Inflammatory macrophage treated with lipopolysaccharide for 1 hour (primary cell): ENCODE results near the gene PTPRN2.
"Not testable (repeated sequence)": the region's sequence is repeated elsewhere in the genome, so short reads cannot be mapped to it uniquely, and the experiment has no call there.

Source experiments
- DNase-seq, 2 donors: peaks; one replicate each; pipeline ENCODE4 v3.0.0-alpha.2; 2020 to 2022

Gene PTPRN2

DNA sequence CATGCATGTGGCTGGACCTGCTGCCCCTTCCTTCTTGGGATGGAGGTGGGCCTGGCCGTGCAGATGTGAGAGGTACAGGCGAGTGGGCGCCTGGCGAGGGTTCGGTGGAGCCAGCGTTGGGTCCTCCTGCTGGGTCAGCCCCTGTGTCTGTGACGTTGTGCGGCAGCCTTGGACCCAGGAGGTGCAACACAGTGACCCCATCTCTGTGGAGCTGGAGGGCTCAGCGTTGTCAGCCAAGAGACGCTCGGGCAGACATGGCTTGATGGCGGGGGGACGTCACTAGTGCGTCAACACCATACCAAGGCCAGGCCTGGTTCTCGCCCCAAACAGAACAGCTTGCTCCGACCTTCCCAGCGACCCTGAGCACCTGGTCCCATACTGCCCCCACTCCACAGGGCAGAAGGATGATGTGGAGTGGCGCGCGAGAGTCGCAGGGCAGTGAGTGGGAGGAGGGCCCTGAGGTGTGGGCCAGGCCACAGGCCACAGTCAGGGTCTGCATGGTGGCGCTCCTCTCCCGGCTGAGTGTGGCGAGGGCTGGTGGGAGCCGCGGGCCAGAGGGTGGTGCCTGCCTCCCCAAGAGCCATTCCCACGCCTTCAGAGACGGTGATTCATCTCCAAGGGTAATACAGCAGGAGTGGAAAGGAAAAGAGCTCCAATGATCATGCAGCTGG lies 1066.4 kb downstream of the PTPRN2 start:
- no peak for DNase-seq

- no peak for DNase-seq
Observed at GRCh38 chr7:157520249-157520648, 1067.4 kb downstream of the PTPRN2 start.

GRCh38 chr7:157519798-157520244 lies 1067.8 kb downstream of the PTPRN2 start:
- no peak for DNase-seq

- DNase-seq: no peak
Observed at GRCh38 chr7:157519246-157519645, 1068.4 kb downstream of the PTPRN2 start.

GRCh38 chr7:157518514-157519175 lies 1069.0 kb downstream of the PTPRN2 start:
- DNase-seq: no peak

GRCh38 chr7:157517782-157518513 lies 1069.7 kb downstream of the PTPRN2 start:
- DNase-seq: no peak

- DNase-seq: no peak
Observed at GRCh38 chr7:157516911-157517781, 1070.5 kb downstream of the PTPRN2 start.

GRCh38 chr7:157516311-157516710 lies 1071.3 kb downstream of the PTPRN2 start:
- DNase-seq: no peak

DNA sequence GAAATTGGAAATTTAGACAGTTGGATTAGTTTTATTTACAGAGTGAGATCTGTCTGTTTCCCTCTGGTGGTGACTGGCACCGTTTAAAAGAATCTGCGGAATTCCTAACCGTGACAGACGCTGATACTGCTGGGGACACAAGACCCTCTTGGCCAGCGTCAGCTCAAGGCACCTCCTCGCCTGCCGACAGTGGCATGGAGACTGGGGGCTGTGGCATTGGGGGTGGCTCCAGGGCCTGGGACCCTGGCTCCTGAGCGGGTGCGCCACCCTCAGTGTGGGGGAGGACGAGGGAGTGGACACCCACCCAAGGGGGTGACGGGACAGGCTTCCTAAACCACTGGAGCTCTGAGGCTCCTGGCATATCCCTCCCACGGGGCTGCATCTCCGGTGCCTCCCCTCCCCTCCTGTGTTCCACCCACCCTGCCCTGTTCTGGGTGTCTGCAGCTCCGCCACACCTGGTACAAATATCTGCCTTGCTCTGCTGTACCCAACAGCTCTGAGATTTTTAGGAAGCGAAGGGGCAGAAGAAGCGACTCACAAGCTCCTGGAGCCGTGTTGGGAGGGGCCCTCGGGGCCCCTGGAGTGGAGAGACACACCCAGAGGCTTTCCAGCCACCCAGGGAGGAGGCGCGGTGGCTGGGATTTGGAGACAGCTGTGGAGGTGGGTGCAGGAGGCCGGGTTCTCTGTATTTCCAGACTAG lies 1072.1 kb downstream of the PTPRN2 start:
- DNase-seq: no peak

DNA sequence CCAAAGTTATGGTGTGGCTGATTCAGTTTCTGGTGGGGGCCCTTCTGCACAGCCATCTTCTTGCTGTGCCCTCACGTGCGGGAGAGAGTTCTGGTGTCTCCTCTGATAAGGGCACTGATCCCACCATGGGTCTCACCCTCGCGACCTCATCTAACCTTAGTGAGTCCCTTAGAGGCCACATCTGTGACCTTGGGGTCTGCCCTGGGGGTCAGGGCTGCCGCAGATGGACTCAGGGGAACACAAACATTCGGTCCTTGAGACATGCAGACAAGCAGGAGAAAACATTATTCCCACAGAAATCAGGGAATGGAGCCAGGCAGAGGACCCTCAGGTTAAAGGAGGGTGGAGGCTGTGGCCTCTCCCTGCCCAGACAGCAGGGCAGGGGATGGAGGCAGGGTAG lies 1072.9 kb downstream of the PTPRN2 start:
- DNase-seq: no peak

DNA sequence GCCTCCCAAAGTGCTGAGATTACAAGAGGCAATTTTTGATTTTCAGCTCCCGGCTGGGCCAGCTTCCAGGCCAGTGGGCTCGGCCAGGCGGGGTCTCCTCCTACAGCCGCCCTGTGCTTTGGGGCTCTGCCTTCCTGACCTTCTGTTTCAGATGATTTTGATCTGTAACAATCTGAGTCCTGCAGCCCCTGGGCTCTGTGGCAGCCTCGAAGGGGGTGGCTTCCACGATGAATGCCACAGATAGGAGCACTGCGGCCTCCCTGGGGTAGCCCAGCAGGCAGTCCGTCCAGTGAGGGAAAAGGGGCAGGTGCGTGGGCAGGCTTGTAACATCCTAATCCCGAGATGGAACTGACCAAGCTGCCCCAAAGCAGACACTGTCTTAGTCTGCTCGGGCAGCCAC lies 1073.3 kb downstream of the PTPRN2 start:
- DNase-seq: no peak

DNA sequence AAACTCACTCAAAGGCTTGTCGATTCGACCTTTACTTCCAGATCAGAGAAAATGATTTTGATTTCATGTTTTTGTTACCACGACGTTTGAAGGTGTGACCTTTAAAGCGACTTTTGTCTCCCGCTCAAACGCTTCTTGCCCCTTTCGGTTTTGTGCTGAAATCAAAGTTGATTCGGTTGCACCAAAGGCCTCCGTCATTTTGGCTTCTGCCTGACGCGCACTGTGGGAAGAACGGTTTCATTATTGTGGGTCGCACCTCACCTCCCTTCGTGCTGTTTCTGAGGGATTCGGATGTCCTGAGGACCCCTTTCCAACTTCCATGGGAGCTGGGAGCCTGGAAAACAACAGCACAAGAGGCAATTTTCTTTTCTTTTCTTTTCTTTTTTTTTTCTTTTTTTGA lies 1073.9 kb downstream of the PTPRN2 start:
- no peak for DNase-seq

- DNase-seq: no peak
Observed at GRCh38 chr7:157513162-157513621, 1074.4 kb downstream of the PTPRN2 start.

- DNase-seq: no peak
Observed at GRCh38 chr7:157509226-157509625, 1078.4 kb downstream of the PTPRN2 start.

DNA sequence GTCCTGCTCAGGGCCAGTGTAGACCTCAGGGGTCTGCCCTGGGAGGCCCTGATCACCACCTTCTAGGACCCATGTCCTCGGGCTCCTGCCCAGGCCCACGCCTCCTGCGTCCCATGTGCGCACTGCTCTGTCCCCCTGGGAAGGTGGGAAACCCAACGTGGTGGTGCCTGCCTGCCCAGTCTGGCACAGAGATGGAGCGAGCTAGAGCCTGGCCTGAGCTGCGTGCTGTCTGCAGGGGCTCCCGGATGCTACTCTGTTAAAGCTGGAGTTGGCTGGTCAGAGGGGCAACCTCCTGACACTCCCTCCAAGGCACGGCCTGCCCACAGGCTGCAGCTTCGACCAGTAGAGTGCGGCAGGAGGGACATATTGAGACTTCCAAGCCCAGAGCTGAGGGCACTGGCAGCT lies 1079.1 kb downstream of the PTPRN2 start:
- no peak for DNase-seq

DNA sequence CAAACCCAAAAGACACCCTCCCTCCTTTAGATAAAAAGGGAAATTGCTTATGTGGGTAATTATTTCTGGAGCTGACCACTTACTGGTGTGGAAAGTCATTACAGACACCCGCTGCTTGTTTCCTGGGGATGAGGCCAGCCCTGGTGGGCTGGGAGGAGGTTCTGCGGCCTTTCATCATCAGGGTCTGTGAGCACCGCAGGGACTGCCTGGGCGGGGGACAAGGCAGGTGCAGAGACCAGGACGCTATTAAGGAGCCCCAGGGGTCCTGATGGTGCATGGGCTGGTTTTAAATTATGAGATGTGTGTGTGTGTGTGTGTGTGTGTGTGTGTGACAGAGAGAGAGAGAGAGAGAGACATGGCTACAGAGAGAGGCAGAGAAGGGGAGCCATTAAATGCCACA lies 1079.6 kb downstream of the PTPRN2 start:
- DNase-seq: no peak

DNA sequence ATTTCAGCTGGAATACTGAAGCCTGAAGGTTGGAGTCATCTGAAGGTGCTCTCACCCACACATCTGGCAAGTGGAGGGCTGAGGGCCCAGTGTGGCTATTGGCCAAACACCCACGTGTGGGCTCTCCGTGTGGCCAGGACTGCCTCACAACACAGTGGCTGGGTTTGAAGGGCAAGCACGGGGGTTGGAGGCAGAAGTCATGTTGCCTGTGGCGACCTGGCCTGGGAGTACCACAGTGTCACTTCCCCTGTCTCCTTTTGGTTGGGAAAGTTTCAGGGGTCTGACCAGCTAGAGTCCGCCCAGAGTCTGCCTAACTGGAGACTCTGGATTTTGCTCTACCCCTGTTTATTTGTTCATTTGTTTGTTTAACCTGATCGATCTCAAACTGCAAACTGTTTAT lies 1081.4 kb downstream of the PTPRN2 start:
- DNase-seq: no peak

DNA sequence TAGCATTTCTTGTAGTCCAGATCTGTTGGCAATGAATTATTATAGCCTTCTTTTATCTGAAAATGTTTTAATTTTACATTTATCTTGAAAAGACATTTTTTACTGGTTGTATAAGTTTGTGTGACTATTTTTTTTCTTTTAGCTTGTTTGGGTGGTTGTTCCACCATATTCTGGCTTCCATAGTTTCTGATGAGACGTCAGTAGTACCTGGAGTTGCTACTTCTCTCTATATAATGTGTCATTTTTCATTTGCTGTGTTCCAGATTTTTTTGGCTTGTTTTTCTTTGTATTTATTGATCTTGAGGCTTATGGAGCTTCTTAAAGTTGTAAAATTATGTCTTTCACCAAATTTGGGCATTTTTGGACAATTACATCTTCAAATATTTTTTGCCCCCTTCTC lies 1082.0 kb downstream of the PTPRN2 start:
- DNase-seq: no peak

- no peak for DNase-seq
Observed at GRCh38 chr7:157503229-157503628, 1084.4 kb downstream of the PTPRN2 start.

GRCh38 chr7:157502701-157503111 lies 1084.9 kb downstream of the PTPRN2 start:
- peak in 1 of 2 donors; percentile 19 for DNase-seq

GRCh38 chr7:157501581-157501980 lies 1086.0 kb downstream of the PTPRN2 start:
- DNase-seq: no peak

DNA sequence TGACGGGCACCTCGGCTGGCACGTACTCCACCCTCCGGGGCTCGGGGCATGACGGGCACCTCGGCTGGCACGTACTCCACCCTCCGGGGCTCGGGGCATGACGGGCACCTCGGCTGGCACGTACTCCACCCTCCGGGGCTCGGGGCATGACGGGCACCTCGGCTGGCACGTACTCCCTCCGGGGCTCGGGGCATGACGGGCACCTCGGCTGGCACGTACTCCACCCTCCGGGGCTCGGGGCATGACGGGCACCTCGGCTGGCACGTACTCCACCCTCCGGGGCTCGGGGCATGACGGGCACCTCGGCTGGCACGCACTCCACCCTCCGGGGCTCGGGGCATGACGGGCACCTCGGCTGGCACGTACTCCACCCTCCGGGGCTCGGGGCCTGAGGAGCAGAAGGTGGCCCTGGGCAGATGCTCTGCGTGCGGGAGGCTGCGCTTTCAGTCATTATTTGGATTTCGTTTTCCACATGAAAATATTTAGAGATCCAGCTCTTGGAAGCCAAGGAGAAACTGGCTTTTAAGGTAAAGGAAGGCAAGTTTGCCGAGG lies 1086.6 kb downstream of the PTPRN2 start:
- DNase-seq: not testable (repeated sequence)
